HL-60 (cell line): Measurements from ENCODE around the gene TMEM95.

Source experiments
- CTCF ChIP-seq: IDR thresholded peaks from one replicate; pipeline ENCODE4 v1.5.1; 2011; ENCODE audit warnings: low read length, control low read depth, inconsistent platforms; ENCODE audit not compliant: insufficient read depth
- POLR2AphosphoS5 ChIP-seq: IDR thresholded peaks from 2 replicates; pipeline ENCODE4 v1.6.1; 2012; ENCODE audit warnings: low read depth
- SPI1 ChIP-seq: IDR thresholded peaks from 2 replicates; pipeline ENCODE4 v1.6.1; 2012; ENCODE audit warnings: low read depth, mild to moderate bottlenecking, borderline replicate concordance

GRCh38 chr17:7341842-7342241 is 13.1 kb upstream of the TMEM95 start:
- TF ChIP-seq CTCF (no peak), POLR2AphosphoS5 (no peak), SPI1 (no peak)
